Gastroesophageal sphincter (tissue), 3 donors: ENCODE data around the gene XPO6.

Source experiments
- EP300 ChIP-seq: sonication (generic); formaldehyde crosslinking; IDR thresholded peaks from one replicate; pipeline ENCODE4 v1.6.1; 2017; ENCODE audit warnings: antibody characterized with exemption, mild to moderate bottlenecking
- POLR2A ChIP-seq, 2 donors: fragments of 450-650 bp; IDR thresholded peaks; one replicate each; pipeline ENCODE4 v1.6.1; 2017; ENCODE audit warnings: antibody characterized with exemption in 2 of 2, mild to moderate bottlenecking in 2 of 2, moderate library complexity in 1 of 2
- TF ChIP-seq, protein P1 (sequence below), 4 experiments: fragments of 200-600 bp in 2 of 4; fragments of 450-650 bp in 2 of 4; sonication (generic) in 1 of 4; IDR thresholded peaks; one replicate each; pipeline ENCODE4 v1.5.1; 2017 to 2019; ENCODE audit warnings: antibody characterized with exemption in 4 of 4, mild to moderate bottlenecking in 2 of 4, moderate library complexity in 2 of 4

DNA sequence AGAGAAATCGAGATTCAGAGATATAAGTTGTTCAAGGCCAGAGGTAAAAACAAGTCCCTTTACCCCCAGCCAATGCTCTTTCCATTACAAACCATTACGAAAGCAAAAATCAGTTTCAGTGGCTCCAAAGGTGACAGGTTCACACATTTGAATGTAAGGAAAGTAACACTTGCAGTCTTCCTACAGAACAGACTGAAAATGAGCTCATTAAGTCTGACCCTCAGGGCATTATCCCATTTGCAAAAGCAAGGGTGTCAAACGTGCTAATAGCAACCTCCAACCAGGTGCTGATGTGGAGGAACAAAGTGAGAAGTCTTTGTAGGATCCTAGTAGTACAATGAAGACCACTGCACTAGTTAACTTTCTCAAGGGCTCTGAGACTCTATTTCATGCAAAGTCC lies 65.2 kb downstream of the XPO6 start:
- TF ChIP-seq POLR2A (IDR thresholded peaks at IDR 0.05) (no peak), EP300 (no peak)
- TF ChIP-seq, protein P1, sequence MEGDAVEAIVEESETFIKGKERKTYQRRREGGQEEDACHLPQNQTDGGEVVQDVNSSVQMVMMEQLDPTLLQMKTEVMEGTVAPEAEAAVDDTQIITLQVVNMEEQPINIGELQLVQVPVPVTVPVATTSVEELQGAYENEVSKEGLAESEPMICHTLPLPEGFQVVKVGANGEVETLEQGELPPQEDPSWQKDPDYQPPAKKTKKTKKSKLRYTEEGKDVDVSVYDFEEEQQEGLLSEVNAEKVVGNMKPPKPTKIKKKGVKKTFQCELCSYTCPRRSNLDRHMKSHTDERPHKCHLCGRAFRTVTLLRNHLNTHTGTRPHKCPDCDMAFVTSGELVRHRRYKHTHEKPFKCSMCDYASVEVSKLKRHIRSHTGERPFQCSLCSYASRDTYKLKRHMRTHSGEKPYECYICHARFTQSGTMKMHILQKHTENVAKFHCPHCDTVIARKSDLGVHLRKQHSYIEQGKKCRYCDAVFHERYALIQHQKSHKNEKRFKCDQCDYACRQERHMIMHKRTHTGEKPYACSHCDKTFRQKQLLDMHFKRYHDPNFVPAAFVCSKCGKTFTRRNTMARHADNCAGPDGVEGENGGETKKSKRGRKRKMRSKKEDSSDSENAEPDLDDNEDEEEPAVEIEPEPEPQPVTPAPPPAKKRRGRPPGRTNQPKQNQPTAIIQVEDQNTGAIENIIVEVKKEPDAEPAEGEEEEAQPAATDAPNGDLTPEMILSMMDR (IDR thresholded peaks at IDR 0.05) = no peak
